GM18907 (cell line): ENCODE data around the gene INSYN2A.

Source experiments
- ATAC-seq: cut with Tn5 transposase; IDR thresholded peaks from one replicate; pipeline ENCODE4 v1.9.1; 2021; ENCODE audit warnings: mild to moderate bottlenecking, moderate library complexity; ENCODE audit not compliant: unreplicated experiment

INSYN2A gene

GRCh38 chr10:127154831-127155620 lies 41.4 kb downstream of the INSYN2A start:
- ATAC-seq = no peak

- no peak for ATAC-seq
These were observed 43.2 kb downstream of the INSYN2A start for GRCh38 chr10:127153181-127153580.

GRCh38 chr10:127151981-127152699 lies 44.3 kb downstream of the INSYN2A start:
- no peak for ATAC-seq

- no peak for ATAC-seq
These were observed 44.9 kb downstream of the INSYN2A start for GRCh38 chr10:127151541-127151940.

- ATAC-seq = no peak
These were observed 46.3 kb downstream of the INSYN2A start for GRCh38 chr10:127150136-127150535.

GRCh38 chr10:127149501-127150081 lies 46.8 kb downstream of the INSYN2A start:
- no peak for ATAC-seq

GRCh38 chr10:127148933-127149220 lies 47.5 kb downstream of the INSYN2A start:
- ATAC-seq = no peak

GRCh38 chr10:127148066-127148932 lies 48.1 kb downstream of the INSYN2A start:
- no peak for ATAC-seq

GRCh38 chr10:127146661-127147060 lies 49.7 kb downstream of the INSYN2A start:
- no peak for ATAC-seq
